Fibroblast of mammary gland (primary cell): ENCODE data around the gene STIM1.

Experiments used
- DNase-seq: peaks from one replicate; pipeline ENCODE4 v3.0.0-alpha.2; 2010; ENCODE audit warnings: low read depth
- H3K4me3 ChIP-seq: 2 replicates; pipeline ENCODE4 v1.5.1; 2011; ENCODE audit warnings: low read depth, mild to moderate bottlenecking, low read length, moderate library complexity; ENCODE audit not compliant: control insufficient read depth
- TF ChIP-seq, protein P1 (sequence below): conservative IDR thresholded peaks from 2 replicates; pipeline ENCODE4 v1.5.1; 2011; ENCODE audit warnings: low read depth, low read length, inconsistent platforms; ENCODE audit not compliant: control insufficient read depth, insufficient read depth

The STIM1 gene

DNA sequence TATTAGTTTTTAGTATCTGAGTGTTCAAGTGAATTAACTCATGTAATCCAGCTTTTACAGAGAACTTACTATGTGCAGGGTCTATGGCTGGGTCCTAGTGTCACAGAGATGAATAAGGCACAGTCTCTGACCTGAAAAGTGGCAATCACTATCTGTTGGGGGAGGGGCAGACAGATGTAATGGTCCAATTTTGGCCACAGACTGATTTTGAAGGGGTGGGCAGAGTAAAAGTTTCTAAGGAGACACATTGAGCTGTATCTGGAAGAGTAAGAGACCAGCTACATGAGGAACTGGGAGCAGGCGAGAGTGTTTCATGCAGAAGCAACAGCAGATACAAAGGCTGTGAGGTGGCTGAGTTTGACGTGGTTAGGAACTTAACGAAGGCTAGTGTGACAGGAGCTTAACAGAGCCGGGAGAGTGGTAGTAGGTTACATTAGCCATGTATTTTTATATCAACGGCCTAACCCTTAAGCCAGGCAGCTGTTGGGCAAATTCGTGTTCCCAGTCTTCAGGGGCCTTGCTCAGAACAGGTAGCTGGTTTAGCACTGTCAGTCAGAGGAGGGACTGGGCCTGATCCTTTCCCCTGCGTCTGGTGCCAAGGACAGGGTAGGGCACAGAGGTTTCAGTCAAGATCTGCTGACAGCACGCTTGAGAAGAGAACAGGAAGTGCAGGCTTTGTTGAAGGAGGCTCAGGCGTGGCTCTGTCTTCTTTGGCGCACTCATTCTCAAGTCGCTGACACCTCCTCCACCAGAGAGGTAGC, 1.4 kb upstream of the STIM1 start:
- no peak overlapping the region for H3K4me3 ChIP-seq
- no peak for DNase-seq
- TF ChIP-seq, protein P1, sequence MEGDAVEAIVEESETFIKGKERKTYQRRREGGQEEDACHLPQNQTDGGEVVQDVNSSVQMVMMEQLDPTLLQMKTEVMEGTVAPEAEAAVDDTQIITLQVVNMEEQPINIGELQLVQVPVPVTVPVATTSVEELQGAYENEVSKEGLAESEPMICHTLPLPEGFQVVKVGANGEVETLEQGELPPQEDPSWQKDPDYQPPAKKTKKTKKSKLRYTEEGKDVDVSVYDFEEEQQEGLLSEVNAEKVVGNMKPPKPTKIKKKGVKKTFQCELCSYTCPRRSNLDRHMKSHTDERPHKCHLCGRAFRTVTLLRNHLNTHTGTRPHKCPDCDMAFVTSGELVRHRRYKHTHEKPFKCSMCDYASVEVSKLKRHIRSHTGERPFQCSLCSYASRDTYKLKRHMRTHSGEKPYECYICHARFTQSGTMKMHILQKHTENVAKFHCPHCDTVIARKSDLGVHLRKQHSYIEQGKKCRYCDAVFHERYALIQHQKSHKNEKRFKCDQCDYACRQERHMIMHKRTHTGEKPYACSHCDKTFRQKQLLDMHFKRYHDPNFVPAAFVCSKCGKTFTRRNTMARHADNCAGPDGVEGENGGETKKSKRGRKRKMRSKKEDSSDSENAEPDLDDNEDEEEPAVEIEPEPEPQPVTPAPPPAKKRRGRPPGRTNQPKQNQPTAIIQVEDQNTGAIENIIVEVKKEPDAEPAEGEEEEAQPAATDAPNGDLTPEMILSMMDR, result no peak

DNA sequence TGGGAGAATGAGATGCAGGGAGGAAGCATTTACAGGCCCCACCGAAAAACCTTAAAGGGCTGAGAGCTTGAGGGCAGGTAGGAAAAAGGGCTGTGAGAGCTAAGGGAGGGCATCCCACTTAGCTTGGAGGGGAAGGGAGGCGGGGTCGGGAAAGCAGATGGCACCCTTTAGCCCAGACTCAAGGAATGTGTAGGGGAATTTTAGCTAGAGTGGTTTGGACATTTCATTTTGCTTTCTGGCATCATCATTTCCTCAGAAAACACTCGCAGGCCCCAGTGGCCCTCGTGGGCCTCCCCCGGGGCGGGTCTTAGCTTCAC, 846 bp upstream of the STIM1 start:
- H3K4me3 ChIP-seq, result no peak overlapping the region
- no peak for DNase-seq
- TF ChIP-seq, protein P1, result no peak

DNA sequence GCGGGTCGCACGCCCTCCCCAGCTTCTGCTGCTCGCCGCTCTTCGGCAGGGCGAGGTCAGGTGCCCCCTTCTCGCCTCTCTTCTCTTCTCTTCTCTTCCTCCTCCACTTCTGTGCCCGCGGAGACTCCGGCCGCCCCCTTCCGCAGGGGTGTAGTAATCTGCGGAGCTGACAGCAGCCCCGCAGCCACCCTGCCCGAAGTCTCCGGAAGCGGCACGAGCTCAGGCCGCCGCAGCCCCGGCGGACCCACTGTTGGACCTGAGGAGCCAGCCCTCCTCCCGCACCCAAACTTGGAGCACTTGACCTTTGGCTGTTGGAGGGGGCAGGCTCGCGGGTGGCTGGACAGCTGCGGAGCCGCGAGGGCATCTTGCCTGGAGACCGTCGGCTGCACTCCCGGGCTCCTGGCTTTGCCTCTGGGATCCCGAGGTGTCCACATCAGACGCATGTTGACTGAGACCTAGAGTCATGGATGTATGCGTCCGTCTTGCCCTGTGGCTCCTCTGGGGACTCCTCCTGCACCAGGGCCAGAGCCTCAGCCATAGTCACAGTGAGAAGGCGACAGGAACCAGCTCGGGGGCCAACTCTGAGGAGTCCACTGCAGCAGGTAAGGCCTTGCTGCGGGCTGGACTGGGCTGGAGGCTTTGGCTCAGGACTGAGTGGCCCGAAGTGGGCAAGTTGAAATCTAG, 486 bp downstream of the STIM1 start:
- TF ChIP-seq, protein P1, result no peak
- H3K4me3 ChIP-seq, result peak overlapping the region; percentile 66
- DNase-seq, result no peak

DNA sequence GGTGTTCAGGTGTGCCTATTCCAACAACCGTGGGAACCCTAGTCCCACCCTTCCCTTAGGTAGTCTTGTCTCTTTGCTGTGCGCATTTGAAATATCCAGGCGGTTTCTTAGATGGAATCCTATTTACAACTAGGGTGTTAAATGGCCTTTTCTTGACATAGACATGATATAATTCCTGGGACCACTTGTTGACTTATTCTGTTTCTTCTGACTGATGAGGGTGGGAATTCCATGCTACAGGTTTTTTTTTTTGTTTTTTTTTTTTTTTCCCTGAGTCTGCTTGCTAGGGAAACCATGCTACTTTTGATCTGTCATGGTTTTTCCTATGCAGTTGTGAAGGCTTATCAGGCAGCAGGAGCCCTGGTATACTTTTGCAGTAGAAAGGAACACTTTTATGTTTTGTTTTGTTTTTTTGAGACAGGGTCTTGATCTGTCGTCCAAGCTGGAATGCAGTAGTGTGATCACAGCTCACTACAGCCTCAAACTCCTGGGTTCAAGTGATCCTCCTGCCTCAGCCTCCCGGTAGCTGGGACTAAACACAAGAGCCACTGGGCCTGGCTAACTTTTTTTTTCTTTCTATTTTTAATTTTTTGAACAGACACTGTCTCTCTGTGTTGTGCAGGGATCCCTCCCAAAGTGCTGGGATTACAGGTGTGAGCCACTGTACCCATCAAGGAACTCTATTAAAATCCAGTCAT, 1.5 kb downstream of the STIM1 start:
- no peak for DNase-seq
- TF ChIP-seq, protein P1, result no peak
- H3K4me3 ChIP-seq, result peak overlapping the region; percentile 66

DNA sequence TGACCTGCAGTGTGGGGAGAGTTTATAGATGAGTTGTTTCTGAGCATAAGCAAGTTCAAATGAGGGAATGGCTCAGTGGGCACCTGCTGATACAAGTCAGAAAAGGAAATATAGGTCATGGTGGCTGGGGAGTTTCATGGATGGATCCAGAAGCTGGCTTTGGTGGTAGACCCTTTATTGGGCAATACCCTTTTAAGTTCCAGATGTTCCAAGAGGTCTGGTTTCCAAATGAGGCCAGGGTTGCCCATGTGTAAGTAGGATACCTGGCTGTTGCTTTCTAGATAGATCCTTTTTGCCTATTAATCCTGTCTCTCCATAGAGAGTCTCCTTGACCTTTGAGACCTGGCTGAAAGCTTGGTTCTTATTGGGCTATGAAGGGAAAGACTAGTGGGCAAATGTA, 2.2 kb downstream of the STIM1 start:
- no peak overlapping the region for H3K4me3 ChIP-seq
- no peak for DNase-seq
- TF ChIP-seq, protein P1, result no peak

DNA sequence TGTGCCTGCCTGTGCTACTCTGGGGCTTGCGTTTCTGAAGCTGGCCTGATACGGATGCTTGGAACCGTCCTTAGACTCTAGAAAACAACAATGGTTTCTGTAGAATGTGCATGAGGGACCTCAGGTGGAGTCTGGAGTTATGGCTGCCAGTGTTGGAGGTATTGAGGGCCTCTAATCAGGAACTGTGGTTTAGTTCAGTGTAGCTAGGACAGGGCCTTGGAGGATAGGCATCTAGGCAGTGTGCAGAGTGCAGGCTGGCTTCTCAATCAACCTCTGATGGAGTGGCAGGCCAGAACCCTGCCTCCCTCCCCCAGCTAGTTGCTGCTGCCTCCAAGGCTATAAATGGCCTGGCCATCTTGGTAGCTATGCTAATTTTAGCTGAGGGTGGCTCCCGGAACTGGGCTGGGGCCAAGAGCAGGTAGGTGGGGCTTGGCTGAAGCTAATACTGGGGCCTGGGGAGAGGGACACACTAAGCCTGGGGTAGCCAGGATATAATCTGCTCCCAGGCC, 4.0 kb downstream of the STIM1 start:
- DNase-seq, result no peak
- TF ChIP-seq, protein P1, result no peak
- H3K4me3 ChIP-seq, result no peak overlapping the region
